Measurements from ENCODE around the gene ITK. TPM values are rescaled to one million over a fixed set of nuclear protein-coding genes. Genes with fewer than 3 reads are reported as not detected.
A peak's percentile ranks its signal among the peaks of the same experiment; 100 is the strongest.
"Not testable (repeated sequence)": the region's sequence is repeated elsewhere in the genome, so short reads cannot be mapped to it uniquely, and the experiment has no call there.

ITK gene
- total RNA-seq, 2 experiments from 2014 or later, result 200 to 204 TPM

- peaks cover 7% of the 10 kb centered on the region for H3K9me3 Mint-ChIP-seq
- H3K36me3 Mint-ChIP-seq, result peaks cover 12% of the 10 kb centered on the region
- H3K27ac Mint-ChIP-seq, result no peak overlapping the region
- peaks cover 58% of the 10 kb centered on the region for H3K4me1 Mint-ChIP-seq
- no peak for DNase-seq
- H3K27me3 Mint-ChIP-seq, result no peaks in the 10 kb centered on the region
- no peak overlapping the region for H3K4me3 Mint-ChIP-seq
Observed at GRCh38 chr5:157162919-157163510, 17.6 kb upstream of the ITK start.

- Mint-ChIP-seq H3K4me3 (no peak overlapping the region), H3K36me3 (peaks cover 15% of the 10 kb centered on the region), H3K27me3 (no peaks in the 10 kb centered on the region), H3K27ac (no peak overlapping the region), H3K9me3 (peaks cover 14% of the 10 kb centered on the region), H3K4me1 (peaks cover 62% of the 10 kb centered on the region)
- DNase-seq, result no peak
Observed at GRCh38 chr5:157164521-157164920, 16.1 kb upstream of the ITK start.

- Mint-ChIP-seq H3K4me3 (no peak overlapping the region), H3K27ac (peak overlapping the region; percentile 10), H3K36me3 (peaks cover 21% of the 10 kb centered on the region), H3K4me1 (peaks cover 58% of the 10 kb centered on the region), H3K27me3 (no peaks in the 10 kb centered on the region), H3K9me3 (peaks cover 20% of the 10 kb centered on the region)
- DNase-seq, result no peak
Observed at GRCh38 chr5:157165261-157165660, 15.4 kb upstream of the ITK start.

- Mint-ChIP-seq H3K27me3 (no peaks in the 10 kb centered on the region), H3K9me3 (peaks cover 24% of the 10 kb centered on the region), H3K27ac (peak overlapping the region; percentile 17), H3K36me3 (peaks cover 25% of the 10 kb centered on the region), H3K4me1 (peaks cover 60% of the 10 kb centered on the region), H3K4me3 (no peak overlapping the region)
- DNase-seq, result no peak
Observed at GRCh38 chr5:157165668-157166067, 15.0 kb upstream of the ITK start.

- Mint-ChIP-seq H3K4me1 (peaks cover 65% of the 10 kb centered on the region), H3K36me3 (peaks cover 32% of the 10 kb centered on the region)
Observed at GRCh38 chr5:157166214-157167213, 14.1 kb upstream of the ITK start, which contains the start of gene GARIN3. GARIN3 (minus strand) TSS chr5:157166264; CDS start chr5:157166168, 96 bp downstream.

GRCh38 chr5:157167214-157167621 lies 13.4 kb upstream of the ITK start:
- H3K36me3 Mint-ChIP-seq, result peaks cover 32% of the 10 kb centered on the region
- peak overlapping the region; percentile 53 for H3K4me3 Mint-ChIP-seq
- H3K4me1 Mint-ChIP-seq, result peaks cover 68% of the 10 kb centered on the region
- H3K27ac Mint-ChIP-seq, result peak overlapping the region; percentile 86
- no peak for DNase-seq
- H3K27me3 Mint-ChIP-seq, result no peaks in the 10 kb centered on the region
- peaks cover 28% of the 10 kb centered on the region for H3K9me3 Mint-ChIP-seq

More at GRCh38 chr5:157166214-157167213, 14.1 kb upstream of the ITK start, which contains the start of gene GARIN3:
- peak within 1 kb of the TSS; percentile 86 for H3K27ac Mint-ChIP-seq
- peaks cover 28% of the 10 kb centered on the region for H3K9me3 Mint-ChIP-seq
- peak within 1 kb of the TSS; percentile 53 for H3K4me3 Mint-ChIP-seq
- DNase-seq, result no peak
- H3K27me3 Mint-ChIP-seq, result no peaks in the 10 kb centered on the region

- no peaks in the 10 kb centered on the region for H3K27me3 Mint-ChIP-seq
- peaks cover 28% of the 10 kb centered on the region for H3K36me3 Mint-ChIP-seq
- H3K9me3 Mint-ChIP-seq, result peaks cover 28% of the 10 kb centered on the region
- no peak overlapping the region for H3K4me3 Mint-ChIP-seq
- no peak for DNase-seq
- H3K27ac Mint-ChIP-seq, result peak overlapping the region; percentile 73
- peaks cover 76% of the 10 kb centered on the region for H3K4me1 Mint-ChIP-seq
Observed at GRCh38 chr5:157168286-157168685, 12.4 kb upstream of the ITK start.

GRCh38 chr5:157172403-157172802 lies 8.2 kb upstream of the ITK start:
- DNase-seq, result peak; percentile 92
- H3K36me3 Mint-ChIP-seq, result peaks cover 32% of the 10 kb centered on the region
- no peaks in the 10 kb centered on the region for H3K27me3 Mint-ChIP-seq
- peak overlapping the region; percentile 94 for H3K27ac Mint-ChIP-seq
- H3K9me3 Mint-ChIP-seq, result peaks cover 21% of the 10 kb centered on the region
- H3K4me1 Mint-ChIP-seq, result peaks cover 82% of the 10 kb centered on the region
- peak overlapping the region; percentile 55 for H3K4me3 Mint-ChIP-seq

GRCh38 chr5:157175071-157175612 lies 5.5 kb upstream of the ITK start:
- peak; percentile 52 for DNase-seq
- Mint-ChIP-seq H3K27me3 (no peaks in the 10 kb centered on the region), H3K4me1 (peaks cover 85% of the 10 kb centered on the region), H3K36me3 (peaks cover 30% of the 10 kb centered on the region), H3K4me3 (peak overlapping the region; percentile 57), H3K9me3 (peaks cover 16% of the 10 kb centered on the region), H3K27ac (peak overlapping the region; percentile 93)

GRCh38 chr5:157177953-157178352 lies 2.7 kb upstream of the ITK start:
- peaks cover 6% of the 10 kb centered on the region for H3K9me3 Mint-ChIP-seq
- peak overlapping the region; percentile 100 for H3K27ac Mint-ChIP-seq
- peaks cover 39% of the 10 kb centered on the region for H3K36me3 Mint-ChIP-seq
- H3K4me3 Mint-ChIP-seq, result peak overlapping the region; percentile 78
- H3K4me1 Mint-ChIP-seq, result peaks cover 64% of the 10 kb centered on the region
- H3K27me3 Mint-ChIP-seq, result no peaks in the 10 kb centered on the region
- DNase-seq, result no peak

GRCh38 chr5:157178966-157179365 lies 1.7 kb upstream of the ITK start:
- peaks cover 58% of the 10 kb centered on the region for H3K4me1 Mint-ChIP-seq
- peaks cover 48% of the 10 kb centered on the region for H3K36me3 Mint-ChIP-seq

GRCh38 chr5:157182143-157182757 lies 1.6 kb downstream of the ITK start:
- DNase-seq, result no peak

More at GRCh38 chr5:157178966-157179365, 1.7 kb upstream of the ITK start:
- H3K4me3 Mint-ChIP-seq, result peak overlapping the region; percentile 78
- H3K9me3 Mint-ChIP-seq, result peaks cover 6% of the 10 kb centered on the region
- no peak for DNase-seq
- H3K27ac Mint-ChIP-seq, result peak overlapping the region; percentile 100
- H3K27me3 Mint-ChIP-seq, result no peaks in the 10 kb centered on the region

GRCh38 chr5:157184117-157184670 lies 3.6 kb downstream of the ITK start:
- DNase-seq, result no peak
- Mint-ChIP-seq H3K27ac (peak overlapping the region; percentile 93), H3K4me1 (peaks cover 46% of the 10 kb centered on the region), H3K4me3 (peak overlapping the region; percentile 87), H3K9me3 (no peaks in the 10 kb centered on the region), H3K27me3 (no peaks in the 10 kb centered on the region), H3K36me3 (peaks cover 81% of the 10 kb centered on the region)

More at GRCh38 chr5:157182143-157182757, 1.6 kb downstream of the ITK start:
- Mint-ChIP-seq H3K27ac (peak overlapping the region; percentile 100), H3K27me3 (no peaks in the 10 kb centered on the region), H3K4me1 (peaks cover 47% of the 10 kb centered on the region), H3K36me3 (peaks cover 73% of the 10 kb centered on the region), H3K4me3 (peak overlapping the region; percentile 99), H3K9me3 (peaks cover 6% of the 10 kb centered on the region)

- H3K9me3 Mint-ChIP-seq, DNase-seq, H3K27me3 Mint-ChIP-seq: not testable (repeated sequence)
- H3K4me1 Mint-ChIP-seq, result peaks cover 43% of the 10 kb centered on the region
- peak overlapping the region; percentile 87 for H3K4me3 Mint-ChIP-seq
- H3K36me3 Mint-ChIP-seq, result peaks cover 87% of the 10 kb centered on the region
- peak overlapping the region; percentile 93 for H3K27ac Mint-ChIP-seq
Observed at GRCh38 chr5:157185122-157185521, 4.5 kb downstream of the ITK start.

Measured in activated naive CD8-positive, alpha-beta T cell treated with anti-CD3 and anti-CD28 coated beads for 36 hours (primary cell).